HG03558 (cell line): Measurements from ENCODE around the gene GPRASP3.
A peak's percentile ranks its signal among the peaks of the same experiment; 100 is the strongest.
"Not testable (repeated sequence)": the region's sequence is repeated elsewhere in the genome, so short reads cannot be mapped to it uniquely, and the experiment has no call there.

ENCODE experiments used
- ATAC-seq: cut with Tn5 transposase; IDR thresholded peaks from one replicate; pipeline ENCODE4 v1.9.1; 2021; ENCODE audit warnings: moderate number of reproducible peaks; ENCODE audit not compliant: unreplicated experiment; ENCODE audit errors: extremely low read depth

Gene GPRASP3, protein sequence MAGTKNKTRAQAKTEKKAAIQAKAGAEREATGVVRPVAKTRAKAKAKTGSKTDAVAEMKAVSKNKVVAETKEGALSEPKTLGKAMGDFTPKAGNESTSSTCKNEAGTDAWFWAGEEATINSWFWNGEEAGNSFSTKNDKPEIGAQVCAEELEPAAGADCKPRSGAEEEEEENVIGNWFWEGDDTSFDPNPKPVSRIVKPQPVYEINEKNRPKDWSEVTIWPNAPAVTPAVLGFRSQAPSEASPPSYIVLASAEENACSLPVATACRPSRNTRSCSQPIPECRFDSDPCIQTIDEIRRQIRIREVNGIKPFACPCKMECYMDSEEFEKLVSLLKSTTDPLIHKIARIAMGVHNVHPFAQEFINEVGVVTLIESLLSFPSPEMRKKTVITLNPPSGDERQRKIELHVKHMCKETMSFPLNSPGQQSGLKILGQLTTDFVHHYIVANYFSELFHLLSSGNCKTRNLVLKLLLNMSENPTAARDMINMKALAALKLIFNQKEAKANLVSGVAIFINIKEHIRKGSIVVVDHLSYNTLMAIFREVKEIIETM

DNA sequence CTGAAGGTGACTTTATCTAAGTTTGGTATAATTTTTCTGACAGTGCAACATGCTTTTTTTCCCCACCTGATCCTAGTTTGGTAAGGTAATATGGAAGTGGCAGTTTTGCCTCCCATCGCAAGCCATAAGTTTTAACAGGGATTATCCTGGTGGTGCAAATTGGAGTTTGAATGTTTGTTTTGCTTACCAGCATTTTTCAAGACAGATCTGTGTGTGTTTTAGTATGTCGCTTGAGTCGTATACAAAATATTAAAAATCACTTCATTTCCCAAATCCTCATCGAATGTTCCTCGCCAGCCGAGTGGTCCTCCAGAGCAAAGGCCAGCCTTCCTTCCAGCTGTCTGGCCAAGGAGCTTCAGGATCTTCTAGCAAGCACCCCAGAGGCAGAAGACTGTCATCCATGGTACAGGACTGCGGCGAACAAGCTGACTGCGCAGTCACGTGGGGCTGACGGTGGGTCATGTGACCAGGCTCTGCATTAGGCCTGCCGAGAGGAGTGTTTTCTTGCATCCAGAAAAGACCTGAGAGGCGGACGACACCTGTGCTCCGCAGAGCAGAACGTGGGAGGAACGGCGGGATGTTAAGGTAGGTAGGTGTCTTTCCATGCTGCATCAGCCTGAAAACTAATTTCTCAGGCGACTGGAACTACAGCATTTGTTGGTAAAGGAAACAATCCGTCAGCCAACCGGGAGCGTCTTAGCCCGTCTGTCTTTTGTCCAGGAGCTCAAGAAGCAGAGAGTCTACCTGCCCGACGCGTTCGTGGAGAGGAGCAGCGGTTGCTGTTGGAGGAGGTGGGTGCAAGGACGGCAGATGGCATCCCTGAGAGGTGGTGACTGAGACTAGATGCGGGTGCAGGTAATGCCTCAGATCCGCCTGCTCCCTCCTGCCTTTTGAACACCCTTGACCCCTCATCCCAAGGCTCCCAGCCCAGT, at the start of gene GPRASP3:
TSS of gene GPRASP3 (plus strand) at position 507 of the 932 bp plus-strand sequence. CDS start 28,253 bp downstream, outside the sequence.
- peak; percentile 87 for ATAC-seq

DNA sequence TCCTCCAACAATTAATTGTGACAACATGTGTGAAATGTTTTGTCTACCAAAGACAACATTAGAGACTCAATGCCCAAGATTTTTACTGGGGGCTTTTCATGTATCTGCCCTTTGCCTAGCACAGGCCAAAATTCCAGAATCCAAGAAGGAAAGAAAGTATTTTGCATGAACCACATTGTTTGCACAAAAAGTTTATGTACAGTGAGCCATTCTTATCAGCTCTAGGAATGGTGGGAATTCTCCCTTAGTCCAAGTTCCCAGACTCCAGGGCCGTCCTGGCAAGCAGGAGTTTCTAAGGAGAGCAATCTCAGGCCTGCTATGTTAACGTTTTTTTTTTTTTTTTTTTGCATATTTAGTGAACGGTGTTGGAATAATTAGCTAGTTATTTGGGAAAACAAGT, 47.7 kb upstream of the GPRASP3 start:
- ATAC-seq = no peak

DNA sequence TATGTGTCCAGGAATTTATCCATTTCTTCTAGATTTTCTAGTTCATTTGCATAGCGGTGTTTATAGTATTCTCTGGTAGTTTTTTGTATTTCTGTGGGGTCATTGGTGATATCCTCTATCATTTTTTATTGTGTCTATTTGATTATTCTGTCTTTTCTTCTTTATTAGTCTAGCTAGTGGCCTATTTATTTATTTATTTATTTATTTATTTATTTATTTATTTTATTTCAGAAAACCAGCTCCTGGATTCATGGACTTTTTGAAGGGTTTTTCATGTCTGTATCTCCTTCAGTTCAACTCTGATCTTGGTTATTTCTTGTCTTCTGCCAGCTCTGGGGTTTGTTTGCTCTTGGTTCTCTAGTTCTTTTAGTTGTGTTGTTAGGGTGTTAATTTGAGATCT, 43.1 kb upstream of the GPRASP3 start:
- not testable (repeated sequence) for ATAC-seq

DNA sequence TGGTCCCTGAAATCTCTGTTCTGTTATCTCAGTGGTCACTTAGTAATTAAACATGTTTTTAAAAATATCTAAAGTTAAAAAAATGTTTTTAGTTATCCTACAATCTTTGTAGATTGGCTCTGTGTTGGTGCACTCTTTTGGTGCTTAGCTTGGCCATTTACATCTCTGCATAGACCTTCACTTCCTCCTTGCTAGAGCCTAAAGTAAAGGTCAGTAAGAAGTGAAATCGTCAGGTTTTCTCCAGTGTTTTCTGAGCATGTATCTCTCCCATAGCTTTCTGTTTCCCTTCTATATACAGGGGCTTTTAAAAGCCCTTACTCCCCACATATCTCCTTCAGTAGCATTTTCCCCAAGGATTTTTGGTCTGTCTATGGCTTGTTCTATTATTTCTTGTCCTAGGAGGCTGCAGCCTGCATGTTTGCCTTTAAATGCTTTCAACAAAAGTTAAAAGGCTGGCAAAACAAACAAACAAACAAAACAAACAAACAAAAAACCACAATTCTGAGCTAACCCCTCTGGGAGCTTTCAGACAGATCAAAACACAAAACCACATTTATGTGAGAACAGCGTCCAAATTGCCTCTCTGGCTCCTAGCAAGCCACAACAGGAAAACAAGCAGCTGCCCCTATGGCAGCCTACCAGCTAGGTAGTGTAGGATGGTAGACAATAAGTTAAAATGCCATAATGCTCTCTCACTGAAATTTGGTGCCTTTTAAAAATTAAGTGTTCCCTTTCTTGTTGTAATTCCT, 35.6 kb upstream of the GPRASP3 start:
- ATAC-seq = no peak

DNA sequence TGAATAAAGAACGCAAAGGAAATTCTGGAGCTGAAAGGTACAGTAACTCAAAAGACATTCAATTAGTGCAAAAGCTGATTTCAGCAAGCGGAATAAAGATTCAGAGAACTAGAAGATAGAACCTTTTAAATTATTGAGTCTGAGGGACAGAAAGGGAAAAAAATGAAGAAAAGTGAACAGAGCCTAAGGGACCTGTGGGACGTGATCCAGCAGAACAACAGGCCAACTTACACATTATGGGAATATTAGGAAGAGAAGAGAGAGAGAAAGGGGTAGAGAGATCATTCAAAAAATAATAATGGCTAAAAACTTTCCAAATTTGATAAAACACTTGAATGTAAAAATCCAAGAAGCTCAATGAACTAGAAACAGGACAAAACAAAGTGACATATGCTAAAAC, 25.8 kb upstream of the GPRASP3 start:
- no peak for ATAC-seq

DNA sequence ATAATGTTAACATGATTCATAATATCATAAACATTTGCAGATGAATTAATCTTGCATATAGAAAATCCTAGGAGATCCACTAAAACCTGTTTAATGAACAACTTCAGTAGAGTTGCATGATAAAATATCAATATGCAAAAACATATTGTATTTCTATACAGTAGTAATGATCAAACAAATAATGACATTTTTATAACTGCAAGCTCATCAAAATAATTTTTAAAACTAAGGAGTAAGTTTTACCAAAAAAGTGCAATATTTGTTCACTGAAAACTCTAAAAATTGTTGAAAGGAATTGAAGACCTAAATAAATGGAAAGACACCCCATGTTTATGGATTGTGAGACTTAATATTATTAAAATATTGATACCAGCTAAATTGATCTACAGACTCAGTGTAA, 24.2 kb upstream of the GPRASP3 start:
- ATAC-seq = no peak

DNA sequence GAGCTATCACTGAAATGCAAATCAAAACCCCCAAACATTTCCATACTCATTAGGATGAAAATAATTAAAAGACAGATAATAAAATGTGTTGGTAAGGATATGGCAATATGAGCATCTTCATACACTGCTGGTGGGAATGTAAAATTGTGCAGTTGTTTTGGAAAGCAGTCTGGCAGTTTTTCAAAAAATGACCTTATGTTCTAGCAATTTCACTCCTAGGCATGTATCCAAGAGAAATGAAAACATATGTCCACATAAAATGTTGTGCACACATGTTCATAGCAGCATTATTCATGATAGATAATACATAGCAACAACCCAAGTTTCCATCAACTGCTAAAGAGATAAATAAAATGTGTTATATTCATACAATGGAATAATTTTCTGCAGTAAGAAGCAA, 23.0 kb upstream of the GPRASP3 start:
- no peak for ATAC-seq

DNA sequence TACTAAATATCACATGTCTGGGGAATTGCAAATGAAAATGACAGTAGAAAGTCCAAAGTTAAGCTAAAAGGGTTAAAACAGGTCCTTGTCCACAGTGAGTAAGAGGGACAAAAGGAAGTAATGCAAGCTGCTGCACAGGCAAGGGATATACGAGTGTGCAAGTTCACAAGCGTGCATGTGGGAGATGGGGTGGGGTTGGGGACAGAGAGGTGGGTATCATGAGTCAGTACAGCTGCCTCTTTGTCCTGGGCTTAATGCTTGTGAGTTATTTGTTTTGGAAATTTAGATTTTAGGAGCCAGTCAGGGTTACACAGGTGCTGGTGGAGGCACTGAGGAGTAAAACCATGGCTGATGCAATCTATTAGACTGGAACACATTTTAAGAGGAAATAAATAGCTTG, 11.6 kb upstream of the GPRASP3 start:
- no peak for ATAC-seq

DNA sequence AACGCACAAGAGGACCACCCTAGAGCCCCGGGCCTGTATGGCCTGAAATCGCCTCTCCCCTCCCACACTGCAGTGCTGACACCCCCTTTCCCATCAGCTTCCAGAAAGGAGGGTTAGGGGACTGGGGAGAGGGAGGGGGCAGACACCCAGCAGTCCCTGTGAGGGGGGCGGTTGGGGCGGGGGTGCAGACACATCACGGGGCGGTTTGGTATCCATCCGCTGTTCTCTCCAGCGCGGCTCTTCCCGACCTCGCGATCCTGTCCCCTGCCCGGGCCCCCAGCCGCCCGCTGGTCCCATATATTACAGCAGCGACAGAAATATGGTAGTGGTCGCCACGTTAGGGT, 8.7 kb upstream of the GPRASP3 start:
- ATAC-seq = no peak

DNA sequence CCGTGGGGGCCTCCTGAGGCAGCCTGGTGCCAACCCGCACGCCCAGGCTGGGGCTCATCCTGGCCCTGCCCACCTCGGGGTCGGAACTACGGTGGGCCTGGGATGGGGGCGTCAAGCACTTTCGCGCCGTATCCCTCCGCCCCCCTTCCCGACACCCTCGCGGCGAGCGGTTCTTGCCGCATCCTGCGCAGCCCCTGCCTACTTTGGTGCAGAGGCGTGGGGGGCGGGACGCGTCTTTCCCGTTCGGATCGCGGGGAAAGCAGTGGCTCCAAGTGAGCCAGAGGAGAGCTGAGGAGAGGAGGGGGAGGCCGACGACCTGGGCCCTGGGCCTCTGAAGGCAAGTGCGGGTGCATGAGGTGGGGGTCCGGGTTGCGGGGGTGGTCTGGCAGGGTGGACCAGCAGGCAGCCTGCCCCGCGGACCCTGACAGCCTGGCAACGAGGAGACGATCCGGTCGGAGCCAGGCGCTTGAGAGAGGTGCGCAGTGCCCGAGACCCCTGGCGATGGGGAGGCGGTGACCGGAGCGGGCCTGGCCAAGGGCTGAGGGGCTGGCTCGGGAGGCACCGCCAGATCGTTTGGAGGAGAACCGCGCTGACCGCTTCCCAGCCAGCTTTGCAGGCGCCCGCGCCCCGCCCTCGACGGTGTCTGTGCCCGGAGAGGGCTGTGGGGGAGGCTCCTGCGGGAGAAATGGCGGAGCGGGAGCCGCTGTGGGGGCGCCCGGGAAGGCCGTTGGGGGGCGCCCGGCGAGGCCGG, 8.2 kb upstream of the GPRASP3 start, which contains the start of gene GPRASP2:
TSS of gene GPRASP2 (plus strand) at position 233 of the 751 bp plus-strand sequence. CDS start 2,422 bp downstream, outside the sequence.
- no peak for ATAC-seq

DNA sequence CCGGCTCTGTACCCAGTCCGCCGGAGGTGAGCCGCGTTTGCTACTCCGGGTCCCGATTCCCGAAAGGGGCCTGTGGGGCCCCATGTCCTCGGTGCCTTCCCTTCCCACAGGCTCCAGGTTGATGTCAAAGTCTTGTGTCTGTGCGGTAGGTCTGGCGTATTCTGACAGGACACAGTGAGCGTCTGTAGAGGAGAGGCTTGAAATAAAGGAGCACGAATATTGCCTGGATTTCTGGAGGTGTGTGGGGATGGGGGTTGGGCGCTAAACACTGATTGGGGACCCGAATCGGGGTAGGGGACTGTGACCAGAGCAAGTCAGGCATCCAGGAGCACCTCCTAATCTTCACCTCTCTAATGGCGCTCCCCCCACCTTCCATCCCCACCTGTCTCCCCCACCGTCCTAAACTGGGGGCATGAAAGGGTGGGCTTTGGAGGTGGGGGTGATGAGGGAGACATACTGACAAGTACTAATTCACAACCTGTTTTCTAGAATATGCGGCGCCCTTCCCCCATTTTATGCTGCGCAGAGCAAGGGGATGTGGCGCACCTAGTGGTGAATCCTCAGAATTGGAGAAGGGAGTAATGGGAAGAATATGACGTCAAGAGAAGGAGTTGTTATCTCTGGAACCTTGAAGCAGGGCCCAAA, 7.4 kb upstream of the GPRASP3 start:
- no peak for ATAC-seq

DNA sequence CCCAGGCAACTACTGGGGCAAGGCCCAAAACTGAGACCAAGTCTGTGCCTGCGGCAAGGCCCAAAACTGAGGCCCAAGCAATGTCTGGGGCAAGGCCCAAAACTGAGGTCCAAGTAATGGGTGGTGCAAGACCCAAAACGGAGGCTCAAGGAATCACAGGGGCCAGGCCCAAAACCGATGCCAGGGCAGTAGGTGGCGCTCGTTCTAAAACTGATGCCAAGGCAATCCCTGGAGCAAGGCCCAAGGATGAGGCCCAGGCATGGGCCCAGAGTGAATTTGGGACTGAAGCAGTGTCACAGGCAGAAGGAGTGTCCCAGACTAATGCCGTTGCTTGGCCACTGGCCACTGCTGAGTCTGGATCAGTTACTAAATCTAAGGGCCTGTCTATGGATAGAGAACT, 5.5 kb upstream of the GPRASP3 start:
- no peak for ATAC-seq

DNA sequence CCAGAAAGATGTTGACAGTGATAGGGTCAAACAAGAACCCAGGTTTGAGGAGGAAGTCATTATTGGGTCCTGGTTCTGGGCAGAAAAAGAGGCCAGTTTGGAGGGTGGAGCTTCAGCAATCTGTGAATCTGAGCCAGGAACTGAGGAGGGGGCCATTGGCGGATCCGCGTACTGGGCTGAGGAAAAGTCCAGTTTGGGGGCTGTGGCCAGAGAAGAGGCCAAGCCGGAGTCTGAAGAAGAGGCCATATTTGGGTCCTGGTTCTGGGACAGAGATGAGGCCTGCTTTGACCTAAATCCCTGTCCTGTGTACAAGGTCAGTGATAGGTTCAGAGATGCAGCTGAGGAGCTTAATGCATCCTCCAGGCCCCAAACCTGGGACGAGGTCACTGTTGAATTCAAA, 4.6 kb upstream of the GPRASP3 start:
- ATAC-seq = no peak

DNA sequence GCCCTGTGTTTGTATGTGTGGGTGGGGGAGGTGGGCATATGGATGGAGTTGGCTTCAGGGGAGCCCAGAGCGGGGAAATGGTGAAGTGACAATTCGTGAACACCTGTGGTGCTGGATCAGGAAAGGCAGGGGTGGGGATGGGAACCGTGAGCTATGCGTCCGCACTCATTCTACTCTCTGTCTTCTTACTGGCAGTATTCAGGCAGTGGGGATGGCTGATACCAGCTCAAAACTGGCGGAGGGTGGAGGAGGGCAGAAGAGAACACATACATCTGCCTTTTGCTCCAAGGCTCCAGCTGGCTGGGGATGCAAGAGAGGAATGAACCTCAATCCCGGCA, 595 bp downstream of the GPRASP3 start:
- not testable (repeated sequence) for ATAC-seq

DNA sequence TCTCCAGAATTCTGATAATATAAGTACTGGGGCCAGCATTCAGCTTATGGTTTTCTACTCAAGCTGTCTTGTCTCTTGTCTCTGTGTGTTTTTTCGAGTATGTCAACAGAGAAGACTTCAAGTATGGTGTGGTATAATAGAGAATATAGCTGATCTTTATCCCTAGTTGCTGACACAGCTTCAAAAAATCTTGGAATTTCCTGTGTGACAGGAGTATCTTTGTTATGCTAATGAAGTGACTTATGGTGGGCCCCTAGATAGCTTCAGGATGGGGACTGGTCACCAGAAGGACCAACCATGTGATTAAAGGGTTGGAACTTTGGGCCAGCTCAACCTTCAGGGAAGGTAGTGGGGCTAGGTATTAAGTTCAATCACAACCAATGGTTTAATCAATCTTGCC, 2.9 kb downstream of the GPRASP3 start:
- no peak for ATAC-seq

DNA sequence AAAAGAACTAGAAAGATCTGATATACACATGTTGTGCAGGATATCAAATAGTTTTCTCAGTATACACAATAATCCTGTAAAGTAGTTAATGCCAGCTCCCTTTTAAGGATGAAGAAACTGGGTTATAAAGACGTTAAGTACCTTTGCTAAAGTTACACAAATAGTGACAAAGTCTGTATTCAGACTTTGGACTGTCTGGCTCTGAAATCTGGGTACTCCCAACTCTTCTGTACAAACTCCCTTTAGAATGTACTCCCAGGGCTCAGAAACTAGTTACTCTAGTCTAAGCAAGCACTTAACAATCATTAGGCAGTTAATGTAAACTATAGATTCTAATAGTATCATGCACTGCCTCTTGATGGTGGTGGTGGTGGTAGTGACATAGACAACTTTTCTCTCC, 7.2 kb downstream of the GPRASP3 start:
- no peak for ATAC-seq

DNA sequence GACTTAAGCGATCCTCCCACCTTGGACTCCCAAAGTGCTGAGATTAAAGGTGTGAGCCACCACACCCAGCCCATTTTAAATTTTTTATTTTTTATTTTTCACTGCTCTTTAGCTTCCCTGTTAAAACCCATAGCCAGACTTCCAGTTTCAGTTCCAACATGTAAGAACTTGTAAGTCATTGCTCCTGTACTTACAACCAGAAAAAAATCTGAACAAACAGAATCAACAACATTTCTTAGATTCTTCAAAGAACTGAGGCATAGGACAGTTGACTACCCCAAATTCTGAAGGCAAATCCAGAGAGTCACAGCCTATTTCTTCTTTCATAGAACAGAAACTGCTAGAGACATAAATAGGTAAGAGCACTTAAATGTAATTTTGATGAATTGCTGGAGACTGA, 8.1 kb downstream of the GPRASP3 start:
- ATAC-seq = no peak

DNA sequence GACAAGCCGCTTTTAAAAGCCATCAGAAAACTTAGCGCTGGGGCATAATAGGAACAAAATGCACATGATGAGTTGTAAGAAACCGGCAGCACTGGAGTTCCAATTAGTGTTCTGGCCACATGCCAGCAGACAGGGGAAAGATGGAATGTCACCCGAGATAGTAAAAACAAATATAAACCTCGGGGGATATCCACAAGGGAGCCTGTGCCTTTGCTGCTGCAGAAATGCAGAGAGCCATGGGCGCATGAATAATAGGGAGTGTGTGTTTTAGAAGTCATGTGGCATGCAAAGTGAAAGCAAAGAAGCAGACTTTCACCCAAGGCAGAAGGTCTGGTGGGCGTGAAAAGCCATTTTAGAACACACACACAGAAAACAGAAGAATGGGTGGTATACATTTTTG, 19.1 kb downstream of the GPRASP3 start:
- no peak for ATAC-seq

DNA sequence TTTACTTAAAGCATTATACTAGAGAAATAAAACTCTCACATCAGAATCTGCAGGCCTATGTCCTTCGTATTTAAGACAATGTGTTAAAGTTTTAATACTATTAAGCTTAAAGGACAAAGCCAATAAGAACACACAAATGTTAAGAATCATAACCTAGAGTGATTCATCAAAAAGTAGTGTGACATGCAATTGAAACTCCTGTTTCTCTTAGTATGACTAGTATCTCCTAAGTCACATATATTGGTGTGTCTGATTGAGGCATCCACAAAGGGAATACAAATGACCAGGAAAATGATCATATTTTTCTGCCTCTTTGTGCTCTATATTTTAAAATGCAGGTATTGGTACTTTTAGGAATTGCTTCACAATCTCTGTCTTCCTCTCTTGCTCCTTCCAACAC, 23.8 kb downstream of the GPRASP3 start:
- ATAC-seq = no peak
